AG09319 (cell line): ENCODE results near the gene NOD2.
A peak's percentile ranks its signal among the peaks of the same experiment; 100 is the strongest.

Experiments used
- DNase-seq: peaks from one replicate; pipeline ENCODE4 v3.0.0-alpha.2; 2010; ENCODE audit warnings: low read depth; ENCODE audit errors: extremely low read depth
- CTCF ChIP-seq: IDR thresholded peaks from 2 replicates; pipeline ENCODE4 v1.5.1; 2011; ENCODE audit warnings: low read depth, mild to moderate bottlenecking, inconsistent platforms, low read length, moderate library complexity

The NOD2 gene

DNA sequence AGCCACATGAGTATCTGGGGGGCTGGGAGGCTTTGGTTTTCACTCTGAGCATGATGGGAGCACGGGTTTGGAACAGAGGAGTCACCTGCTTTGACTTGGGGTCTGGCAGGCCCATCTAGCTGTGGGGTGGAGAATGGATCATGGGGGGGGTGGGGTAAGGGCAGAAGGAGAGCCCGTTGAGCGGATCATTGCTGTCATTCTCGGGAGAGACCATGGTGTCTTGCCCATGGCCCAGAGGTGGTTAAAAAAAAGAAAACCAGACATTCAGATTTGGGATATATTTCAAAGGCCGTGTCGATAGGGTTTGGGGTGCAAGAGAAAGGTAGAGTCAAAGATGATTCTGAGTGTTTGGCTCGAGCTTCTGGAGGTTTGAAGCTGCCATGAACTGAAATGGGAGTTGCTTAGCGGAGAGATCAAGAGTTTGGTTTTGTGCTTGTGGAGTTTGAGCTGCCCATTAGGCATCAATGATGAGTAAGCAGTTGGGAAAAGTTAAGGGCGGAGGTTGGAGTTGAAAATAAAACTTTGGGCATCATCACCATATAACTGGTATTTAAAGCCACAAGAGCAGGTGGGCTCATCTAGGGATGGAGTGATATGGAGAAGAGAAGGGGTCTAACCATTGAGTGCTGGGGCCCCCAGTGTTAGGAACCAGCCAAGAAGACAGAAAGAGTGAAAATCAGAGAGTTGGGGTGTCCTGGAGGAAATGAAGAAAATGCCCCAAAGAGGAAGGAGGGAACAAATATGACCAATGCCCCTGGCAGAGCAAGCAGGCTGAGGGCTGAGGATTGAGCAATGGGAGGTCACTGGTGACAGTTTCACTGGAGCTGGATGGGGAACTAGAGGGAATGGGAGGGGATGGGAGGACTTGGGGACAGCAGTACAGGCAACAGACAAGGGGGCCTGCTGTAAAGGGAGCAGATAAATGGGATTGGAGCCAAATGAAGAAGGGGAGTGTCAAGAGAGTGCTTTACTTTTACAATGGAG is 1.9 kb downstream of the NOD2 start:
- TF ChIP-seq CTCF, result no peak
- DNase-seq, result no peak

GRCh38 chr16:50696126-50696525 is 2.7 kb downstream of the NOD2 start:
- no peak for TF ChIP-seq CTCF
- DNase-seq, result no peak

- no peak for TF ChIP-seq CTCF
- DNase-seq, result no peak
Observed at GRCh38 chr16:50696575-50697420, 3.4 kb downstream of the NOD2 start.

DNA sequence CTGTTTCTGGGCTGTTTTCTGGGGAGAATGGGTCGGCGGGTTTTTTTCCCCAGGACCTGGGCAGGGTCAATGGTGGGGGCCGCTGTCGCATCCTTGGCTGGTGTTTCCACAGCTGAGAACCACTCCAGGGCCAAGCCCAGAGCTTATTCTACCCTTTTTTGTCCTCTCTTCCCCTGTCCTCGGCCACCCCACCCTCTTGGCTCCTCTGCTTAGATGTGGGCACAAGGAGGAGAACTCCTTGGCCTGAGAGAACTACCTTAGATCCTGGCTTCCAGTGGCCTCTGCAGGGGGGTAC is 4.0 kb downstream of the NOD2 start:
- no peak for DNase-seq
- no peak for TF ChIP-seq CTCF

- DNase-seq, result peak; percentile 8
- no peak for TF ChIP-seq CTCF
Observed at GRCh38 chr16:50697881-50698767, 4.7 kb downstream of the NOD2 start.

GRCh38 chr16:50699326-50700159 is 6.1 kb downstream of the NOD2 start:
- no peak for TF ChIP-seq CTCF
- DNase-seq, result no peak
